CD4-positive, alpha-beta T cell treated with Interleukin-1 beta for 1 hour (primary cell): ENCODE measurements around the gene CD80.
"Not testable (repeated sequence)": the region's sequence is repeated elsewhere in the genome, so short reads cannot be mapped to it uniquely, and the experiment has no call there.

Experiments
- DNase-seq, 2 donors: peaks; one replicate each; pipeline ENCODE4 v3.0.0-alpha.2; 2020 to 2022

CD80 gene

GRCh38 chr3:119580067-119580760, 20.8 kb upstream of the CD80 start:
- DNase-seq = peak in 1 of 2 donors; percentile 58

- peak; percentile 55 to 75 for DNase-seq
These were observed 20.1 kb upstream of the CD80 start, which contains the start of gene ADPRH for GRCh38 chr3:119579366-119580066. TSS of gene ADPRH (plus strand) at chr3:119579492. CDS start at chr3:119582170, 2,678 bp downstream.

- DNase-seq = no peak
These were observed 16.1 kb upstream of the CD80 start for GRCh38 chr3:119575507-119575906.

GRCh38 chr3:119571688-119572087, 12.3 kb upstream of the CD80 start:
- no peak for DNase-seq

GRCh38 chr3:119571230-119571629, 11.8 kb upstream of the CD80 start:
- no peak for DNase-seq

- DNase-seq = peak in 1 of 2 donors; percentile 57
These were observed 10.8 kb upstream of the CD80 start for GRCh38 chr3:119570229-119570628.

- no peak for DNase-seq
These were observed 9.7 kb upstream of the CD80 start for GRCh38 chr3:119569156-119569555.

- DNase-seq = not testable (repeated sequence)
These were observed 3.9 kb upstream of the CD80 start for GRCh38 chr3:119563334-119563733.

GRCh38 chr3:119562307-119562961, 3.0 kb upstream of the CD80 start:
- DNase-seq = peak; percentile 67 to 79

GRCh38 chr3:119560160-119560559, 746 bp upstream of the CD80 start:
- DNase-seq = no peak

- no peak for DNase-seq
These were observed 642 bp downstream of the CD80 start for GRCh38 chr3:119558626-119559317.

GRCh38 chr3:119557877-119558269, 1.5 kb downstream of the CD80 start:
- DNase-seq = no peak

GRCh38 chr3:119557192-119557876, 2.1 kb downstream of the CD80 start:
- no peak for DNase-seq

- DNase-seq = no peak
These were observed 3.5 kb downstream of the CD80 start for GRCh38 chr3:119555929-119556328.

- DNase-seq = peak in 1 of 2 donors; percentile 67
These were observed 4.1 kb downstream of the CD80 start for GRCh38 chr3:119555309-119555735.

GRCh38 chr3:119553823-119554415, 5.5 kb downstream of the CD80 start:
- DNase-seq = no peak

GRCh38 chr3:119552928-119553327, 6.5 kb downstream of the CD80 start:
- DNase-seq = not testable (repeated sequence)

- DNase-seq = no peak
These were observed 7.8 kb downstream of the CD80 start for GRCh38 chr3:119551598-119551997.

- DNase-seq = no peak
These were observed 9.1 kb downstream of the CD80 start for GRCh38 chr3:119550192-119550910.

GRCh38 chr3:119548341-119548740, 11.1 kb downstream of the CD80 start:
- DNase-seq = no peak

- DNase-seq = no peak
These were observed 12.2 kb downstream of the CD80 start for GRCh38 chr3:119547227-119547626.
